HEK293 (cell line): Measurements from ENCODE around the gene GNL2.
"Not testable (repeated sequence)": the region's sequence is repeated elsewhere in the genome, so short reads cannot be mapped to it uniquely, and the experiment has no call there.

ENCODE experiments used
- CTCF ChIA-PET: fragments of 350-600 bp; formaldehyde crosslinking; extraction: SDS; loops from one replicate; lab custom pipeline; 2021; ENCODE audit warnings: antibody characterized with exemption; lab: Yijun Ruan, JAX
- POLR2A ChIA-PET: fragments of 300-600 bp; formaldehyde crosslinking; extraction: SDS; loops from one replicate; lab custom pipeline; 2020; ENCODE audit warnings: antibody characterized with exemption, inconsistent platforms; lab: Yijun Ruan, JAX
- H3K27ac ChIP-seq: fragments of 200-500 bp; sonication (Bioruptor generic); 2 replicates; pipeline ENCODE4 v1.5.1; 2014; ENCODE audit warnings: low read depth, low read length, control low read depth, inconsistent platforms; ENCODE audit errors: extremely low read depth
- H3K36me3 ChIP-seq, 2 experiments: fragments of 200-500 bp in 1 of 2; sonication (Bioruptor generic) in 1 of 2; 1 replicate in 1 of 2; 2 replicates in 1 of 2; pipeline ENCODE4 v1.5.1; 2014 to 2017; ENCODE audit warnings: inconsistent platforms in 2 of 2, low read length in 2 of 2; ENCODE audit not compliant: control insufficient read depth in 2 of 2, insufficient read depth in 1 of 2
- H3K4me1 ChIP-seq: fragments of 200-500 bp; sonication (Bioruptor generic); 2 replicates; pipeline ENCODE4 v1.5.1; 2014; ENCODE audit warnings: mild to moderate bottlenecking, low read length, inconsistent platforms; ENCODE audit not compliant: control insufficient read depth, insufficient read depth
- H3K4me3 ChIP-seq: 2 replicates; pipeline ENCODE4 v1.5.1; 2011; ENCODE audit warnings: low read depth, mild to moderate bottlenecking, control low read depth, low read length, moderate library complexity
- H3K9me3 ChIP-seq: fragments of 200-500 bp; sonication (Bioruptor generic); 2 replicates; pipeline ENCODE4 v1.5.1; 2014; ENCODE audit warnings: low read depth, low read length, inconsistent platforms; ENCODE audit not compliant: control insufficient read depth, insufficient read depth
- EGR2 ChIP-seq: fragments of 450-650 bp; formaldehyde crosslinking; IDR thresholded peaks from 2 replicates; pipeline ENCODE4 v1.5.1; 2016; ENCODE audit warnings: low read depth, missing biosample characterization, missing genetic modification characterization
- GLIS2 ChIP-seq: fragments of 450-650 bp; formaldehyde crosslinking; IDR thresholded peaks from 2 replicates; pipeline ENCODE4 v1.5.1; 2016; ENCODE audit warnings: missing biosample characterization, missing genetic modification characterization
- PRDM10 ChIP-seq: fragments of 450-650 bp; formaldehyde crosslinking; IDR thresholded peaks from 2 replicates; pipeline ENCODE4 v1.5.1; 2016; ENCODE audit warnings: missing biosample characterization, missing genetic modification characterization
- PRDM2 ChIP-seq: fragments of 450-650 bp; formaldehyde crosslinking; IDR thresholded peaks from 2 replicates; pipeline ENCODE4 v1.5.1; 2016; ENCODE audit warnings: missing biosample characterization, missing genetic modification characterization, borderline replicate concordance
- PRDM4 ChIP-seq: fragments of 450-650 bp; formaldehyde crosslinking; IDR thresholded peaks from 2 replicates; pipeline ENCODE4 v1.5.1; 2017; ENCODE audit warnings: missing biosample characterization, missing genetic modification characterization
- YY1 ChIP-seq: fragments of 450-650 bp; formaldehyde crosslinking; IDR thresholded peaks from 2 replicates; pipeline ENCODE4 v1.5.1; 2018; ENCODE audit warnings: missing biosample characterization, missing genetic modification characterization
- ZBTB17 ChIP-seq: fragments of 450-650 bp; formaldehyde crosslinking; IDR thresholded peaks from 2 replicates; pipeline ENCODE4 v1.5.1; 2016; ENCODE audit warnings: missing biosample characterization, missing genetic modification characterization
- ZFHX2 ChIP-seq: fragments of 450-650 bp; formaldehyde crosslinking; conservative IDR thresholded peaks from 2 replicates; pipeline ENCODE4 v1.5.1; 2016; ENCODE audit warnings: missing biosample characterization, missing genetic modification characterization
- ZNF146 ChIP-seq: fragments of 450-650 bp; formaldehyde crosslinking; IDR thresholded peaks from 2 replicates; pipeline ENCODE4 v1.5.1; 2016; ENCODE audit warnings: missing biosample characterization, missing genetic modification characterization
- ZNF16 ChIP-seq: fragments of 450-650 bp; formaldehyde crosslinking; IDR thresholded peaks from 2 replicates; pipeline ENCODE4 v1.5.1; 2016; ENCODE audit warnings: low read depth, missing biosample characterization, missing genetic modification characterization
- ZNF311 ChIP-seq: fragments of 450-650 bp; formaldehyde crosslinking; IDR thresholded peaks from 2 replicates; pipeline ENCODE4 v1.5.1; 2017; ENCODE audit warnings: missing biosample characterization, missing genetic modification characterization, borderline replicate concordance
- ZNF350 ChIP-seq: fragments of 450-650 bp; formaldehyde crosslinking; IDR thresholded peaks from 2 replicates; pipeline ENCODE4 v1.5.0; 2017; ENCODE audit warnings: missing biosample characterization, mild to moderate bottlenecking, missing genetic modification characterization
- ZNF398 ChIP-seq: fragments of 450-650 bp; formaldehyde crosslinking; IDR thresholded peaks from 2 replicates; pipeline ENCODE4 v1.5.1; 2017; ENCODE audit warnings: missing biosample characterization, missing genetic modification characterization
- ZNF76 ChIP-seq: fragments of 450-650 bp; formaldehyde crosslinking; IDR thresholded peaks from 2 replicates; pipeline ENCODE4; 2016; ENCODE audit warnings: low read depth, missing biosample characterization, missing genetic modification characterization, borderline replicate concordance
- ZSCAN18 ChIP-seq: fragments of 450-650 bp; formaldehyde crosslinking; IDR thresholded peaks from 2 replicates; pipeline ENCODE4 v1.5.1; 2016; ENCODE audit warnings: missing biosample characterization, missing genetic modification characterization

Gene GNL2

GRCh38 chr1:37559957-37560379 is 35.8 kb downstream of the GNL2 start:
- POLR2A ChIA-PET, H3K9me3 ChIP-seq, H3K4me1 ChIP-seq, CTCF ChIA-PET, H3K4me3 ChIP-seq, H3K27ac ChIP-seq: not testable (repeated sequence)
- H3K36me3 ChIP-seq: peaks cover 0 to 26% of the 10 kb centered on the region in 2 experiments; a peak in 1 of 3 replicates
- peak; percentile 58; the same call in 1 of the 2 replicates for TF ChIP-seq ZBTB17

GRCh38 chr1:37559080-37559479 is 36.7 kb downstream of the GNL2 start:
- Histone ChIP-seq H3K9me3 (no peaks in the 10 kb centered on the region), H3K36me3 (peaks cover 0 to 21% of the 10 kb centered on the region in 2 experiments; a peak in 1 of 3 replicates), H3K27ac (no peak overlapping the region), H3K4me3 (no peak overlapping the region), H3K4me1 (no peaks in the 10 kb centered on the region)
- ChIA-PET POLR2A (no interaction called here), CTCF (interaction anchor here (0.6 kb wide), 1 partner anchor 30 kb away, joined by 3 read pairs; no protein-coding TSS in a partner anchor)
- TF ChIP-seq ZNF398 (no peak), GLIS2 (tag by site-specific recombination) (no peak), YY1 (tag by site-specific recombination) (no peak), PRDM10 (tag by site-specific recombination) (peak; percentile 81), ZNF76 (tag by site-specific recombination) (no peak), EGR2 (tag by site-specific recombination) (peak; percentile 35; the same call in 1 of the 2 replicates), PRDM4 (tag by site-specific recombination) (no peak), ZFHX2 (tag by site-specific recombination) (peak; percentile 42; the same call in 1 of the 2 replicates), ZNF16 (tag by site-specific recombination) (no peak), ZNF311 (tag by site-specific recombination) (no peak)

- Histone ChIP-seq H3K4me3 (no peak overlapping the region), H3K27ac (no peak overlapping the region), H3K36me3 (peaks cover 0 to 21% of the 10 kb centered on the region in 2 experiments; a peak in 1 of 3 replicates), H3K4me1 (no peaks in the 10 kb centered on the region), H3K9me3 (no peaks in the 10 kb centered on the region)
- ChIA-PET POLR2A (no interaction called here), CTCF (interaction anchor here (0.6 kb wide), 1 partner anchor 29 kb away, joined by 3 read pairs; no protein-coding TSS in a partner anchor)
- TF ChIP-seq ZNF350 (tag by site-specific recombination) (no peak), ZSCAN18 (tag by site-specific recombination) (no peak), ZNF146 (no peak), PRDM2 (tag by site-specific recombination) (no peak)
Measured at GRCh38 chr1:37558411-37558810, 37.3 kb downstream of the GNL2 start.
